Type B pancreatic cell (in vitro differentiated cells): ENCODE results near the gene RNF13. TPM values are rescaled to one million over a fixed set of nuclear protein-coding genes. Genes with fewer than 3 reads are reported as not detected.

ENCODE experiments used
- DNase-seq: peaks from one replicate; pipeline ENCODE4 v3.0.0; 2021; ENCODE audit warnings: mixed read lengths; ENCODE audit not compliant: unreplicated experiment; ENCODE audit errors: extremely low spot score
- H3K27ac Mint-ChIP-seq: 2 replicates; pipeline ENCODE4 v1.8.0; 2021; ENCODE audit warnings: mild to moderate bottlenecking, mixed read lengths
- H3K27me3 Mint-ChIP-seq: 2 replicates; pipeline ENCODE4 v1.8.0; 2021; ENCODE audit warnings: mixed read lengths
- H3K36me3 Mint-ChIP-seq: 2 replicates; pipeline ENCODE4 v1.8.0; 2021; ENCODE audit warnings: mixed read lengths
- H3K4me1 Mint-ChIP-seq: one replicate; pipeline ENCODE4 v1.8.0; 2021; ENCODE audit warnings: mixed read lengths; ENCODE audit not compliant: unreplicated experiment
- H3K4me3 Mint-ChIP-seq: 2 replicates; pipeline ENCODE4 v1.8.0; 2021; ENCODE audit warnings: mild to moderate bottlenecking, mixed read lengths
- H3K9me3 Mint-ChIP-seq: 2 replicates; pipeline ENCODE4 v1.8.0; 2021; ENCODE audit warnings: mixed read lengths
- long read RNA-seq: library from polyadenylated mRNA; unstranded; transcript quantifications from one replicate; pipeline ENCODE4 v2.0.0, GENCODE V29; 2020
- total RNA-seq: library from RNA; stranded (reverse); gene quantifications from 2 replicates; pipeline ENCODE4 v1.2.1, GENCODE V29; 2021; ENCODE audit warnings: low replicate concordance
- TF ChIP-seq, protein P1 (sequence below): fragments of 200-600 bp; sonication (generic); conservative IDR thresholded peaks from 2 replicates; pipeline ENCODE4 v1.5.0; 2021; ENCODE audit warnings: antibody characterized with exemption, mild to moderate bottlenecking

The RNF13 gene, protein sequence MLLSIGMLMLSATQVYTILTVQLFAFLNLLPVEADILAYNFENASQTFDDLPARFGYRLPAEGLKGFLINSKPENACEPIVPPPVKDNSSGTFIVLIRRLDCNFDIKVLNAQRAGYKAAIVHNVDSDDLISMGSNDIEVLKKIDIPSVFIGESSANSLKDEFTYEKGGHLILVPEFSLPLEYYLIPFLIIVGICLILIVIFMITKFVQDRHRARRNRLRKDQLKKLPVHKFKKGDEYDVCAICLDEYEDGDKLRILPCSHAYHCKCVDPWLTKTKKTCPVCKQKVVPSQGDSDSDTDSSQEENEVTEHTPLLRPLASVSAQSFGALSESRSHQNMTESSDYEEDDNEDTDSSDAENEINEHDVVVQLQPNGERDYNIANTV
- total RNA-seq, result 40.6 and 57.8 TPM in 2 replicates
- long read RNA-seq, transcript RNF13-203 (10 exons, 2,843 nt), result major isoform, 109 of 156 reads
- long read RNA-seq, transcript RNF13-212 (10 exons, 1,027 nt), result minor isoform, 14 of 156 reads
- long read RNA-seq, transcript RNF13-208 (9 exons, 767 nt), result minor isoform, 5 of 156 reads
- long read RNA-seq, transcript RNF13-201 (11 exons, 2,866 nt), result minor isoform, 6 of 156 reads
- long read RNA-seq, partial matches to known transcripts, result 2 of 156 reads
- long read RNA-seq, other reads (novel, unspliced or antisense), result 18 of 156 reads

DNA sequence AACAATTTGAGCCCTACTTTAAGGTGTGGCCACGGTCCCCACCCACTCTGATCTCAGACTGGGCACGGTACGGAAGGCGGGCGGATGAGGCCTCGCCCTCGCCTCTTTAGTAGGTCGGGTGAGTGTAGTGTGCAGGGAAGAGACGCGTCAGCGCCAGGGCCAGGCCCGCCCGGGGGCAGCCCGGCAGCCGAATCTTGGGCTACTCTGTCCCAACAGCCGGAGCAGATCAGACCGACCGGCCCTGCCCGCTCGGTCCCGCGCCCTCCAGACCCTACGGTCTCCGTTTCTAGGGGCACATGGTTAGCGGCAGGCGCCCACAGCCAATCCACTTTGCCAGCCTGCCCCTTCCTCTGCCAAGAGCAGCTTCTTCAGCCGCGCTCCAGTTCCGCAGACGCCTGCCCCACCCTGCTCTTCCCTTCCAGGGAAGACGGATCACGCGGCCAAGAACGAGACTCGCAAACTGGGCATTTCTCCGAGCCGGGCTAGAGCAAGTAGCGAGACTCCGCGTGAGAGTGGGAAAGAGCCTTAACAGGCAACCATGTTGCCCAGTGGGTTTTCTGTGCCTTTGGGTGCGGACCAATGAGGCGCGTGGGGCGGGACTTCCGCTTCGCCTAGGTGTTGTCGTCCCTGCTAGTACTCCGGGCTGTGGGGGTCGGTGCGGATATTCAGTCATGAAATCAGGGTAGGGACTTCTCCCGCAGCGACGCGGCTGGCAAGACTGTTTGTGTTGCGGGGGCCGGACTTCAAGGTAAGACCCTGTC lies at the start of gene RNF13:
RNF13 (plus strand) TSS at position 610 of the 761 bp plus-strand sequence. CDS start 32,812 bp downstream, outside the sequence.
- H3K27me3 Mint-ChIP-seq, result peaks cover 3% of the 10 kb centered on the region
- DNase-seq, result peak; percentile 91
- peak within 1 kb of the TSS; percentile 98 for H3K4me3 Mint-ChIP-seq
- peaks cover 39% of the 10 kb centered on the region for H3K4me1 Mint-ChIP-seq
- peaks cover 4% of the 10 kb centered on the region for H3K36me3 Mint-ChIP-seq
- TF ChIP-seq, protein P1, sequence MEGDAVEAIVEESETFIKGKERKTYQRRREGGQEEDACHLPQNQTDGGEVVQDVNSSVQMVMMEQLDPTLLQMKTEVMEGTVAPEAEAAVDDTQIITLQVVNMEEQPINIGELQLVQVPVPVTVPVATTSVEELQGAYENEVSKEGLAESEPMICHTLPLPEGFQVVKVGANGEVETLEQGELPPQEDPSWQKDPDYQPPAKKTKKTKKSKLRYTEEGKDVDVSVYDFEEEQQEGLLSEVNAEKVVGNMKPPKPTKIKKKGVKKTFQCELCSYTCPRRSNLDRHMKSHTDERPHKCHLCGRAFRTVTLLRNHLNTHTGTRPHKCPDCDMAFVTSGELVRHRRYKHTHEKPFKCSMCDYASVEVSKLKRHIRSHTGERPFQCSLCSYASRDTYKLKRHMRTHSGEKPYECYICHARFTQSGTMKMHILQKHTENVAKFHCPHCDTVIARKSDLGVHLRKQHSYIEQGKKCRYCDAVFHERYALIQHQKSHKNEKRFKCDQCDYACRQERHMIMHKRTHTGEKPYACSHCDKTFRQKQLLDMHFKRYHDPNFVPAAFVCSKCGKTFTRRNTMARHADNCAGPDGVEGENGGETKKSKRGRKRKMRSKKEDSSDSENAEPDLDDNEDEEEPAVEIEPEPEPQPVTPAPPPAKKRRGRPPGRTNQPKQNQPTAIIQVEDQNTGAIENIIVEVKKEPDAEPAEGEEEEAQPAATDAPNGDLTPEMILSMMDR, result no peak
- peak within 1 kb of the TSS; percentile 99 for H3K27ac Mint-ChIP-seq
- H3K9me3 Mint-ChIP-seq, result no peaks in the 10 kb centered on the region

DNA sequence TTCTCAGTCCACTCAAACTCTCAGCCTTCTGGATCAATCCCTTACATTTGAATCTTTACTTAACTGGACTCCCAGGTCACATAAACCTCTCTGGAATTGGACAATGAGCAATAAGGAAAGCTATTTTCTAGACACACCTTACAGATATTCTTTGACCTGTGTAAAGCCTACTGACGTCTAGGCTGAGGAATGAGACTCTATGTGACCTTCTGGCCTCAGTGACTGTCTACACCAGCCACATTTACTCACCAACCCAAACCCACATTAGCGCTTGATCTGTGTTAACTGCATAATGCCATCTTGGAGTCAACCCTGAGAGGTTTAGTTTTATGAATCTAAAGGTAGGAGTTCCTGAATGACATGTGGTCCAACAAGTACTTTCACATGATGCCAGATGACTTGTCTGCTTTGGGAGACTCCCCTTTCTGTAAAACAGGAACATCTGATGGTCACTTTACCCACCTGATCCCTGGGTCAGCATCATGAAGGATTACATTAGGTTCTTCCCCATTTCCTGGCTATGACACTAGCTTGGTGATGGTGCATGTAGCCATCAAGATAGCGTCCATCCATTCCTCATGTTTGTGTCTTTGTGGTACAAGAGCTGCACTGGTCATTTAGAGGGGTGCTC lies 49.3 kb upstream of the RNF13 start:
- H3K4me1 Mint-ChIP-seq, result no peaks in the 10 kb centered on the region
- DNase-seq, result no peak
- no peak overlapping the region for H3K4me3 Mint-ChIP-seq
- no peak overlapping the region for H3K27ac Mint-ChIP-seq
- H3K36me3 Mint-ChIP-seq, result no peaks in the 10 kb centered on the region
- H3K9me3 Mint-ChIP-seq, result no peaks in the 10 kb centered on the region
- TF ChIP-seq, protein P1, result no peak
- H3K27me3 Mint-ChIP-seq, result peaks cover 26% of the 10 kb centered on the region

DNA sequence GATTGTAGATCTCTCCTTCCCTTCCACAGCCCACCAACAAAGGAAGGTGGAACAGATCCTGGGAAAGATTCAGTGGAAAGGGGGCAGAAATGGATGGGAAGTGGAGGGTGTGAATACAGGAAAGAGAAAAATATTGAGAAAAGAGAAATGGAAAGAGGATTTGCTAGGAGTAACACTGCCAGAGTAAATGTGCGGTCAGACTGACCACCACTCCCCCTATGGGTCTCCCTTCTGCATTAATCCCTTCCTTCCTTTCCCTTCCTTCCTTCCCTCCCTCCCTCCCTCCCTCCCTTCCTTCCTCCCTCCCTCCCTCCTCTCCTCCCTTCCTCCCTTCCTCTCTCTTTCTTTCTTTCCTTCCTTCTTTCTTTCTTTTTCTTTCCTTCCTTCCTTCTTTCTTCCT lies 48.7 kb upstream of the RNF13 start:
- H3K27me3 Mint-ChIP-seq, result peaks cover 25% of the 10 kb centered on the region
- no peak overlapping the region for H3K4me3 Mint-ChIP-seq
- H3K27ac Mint-ChIP-seq, result no peak overlapping the region
- no peak for DNase-seq
- H3K4me1 Mint-ChIP-seq, result no peaks in the 10 kb centered on the region
- H3K9me3 Mint-ChIP-seq, result no peaks in the 10 kb centered on the region
- TF ChIP-seq, protein P1, result no peak
- no peaks in the 10 kb centered on the region for H3K36me3 Mint-ChIP-seq

DNA sequence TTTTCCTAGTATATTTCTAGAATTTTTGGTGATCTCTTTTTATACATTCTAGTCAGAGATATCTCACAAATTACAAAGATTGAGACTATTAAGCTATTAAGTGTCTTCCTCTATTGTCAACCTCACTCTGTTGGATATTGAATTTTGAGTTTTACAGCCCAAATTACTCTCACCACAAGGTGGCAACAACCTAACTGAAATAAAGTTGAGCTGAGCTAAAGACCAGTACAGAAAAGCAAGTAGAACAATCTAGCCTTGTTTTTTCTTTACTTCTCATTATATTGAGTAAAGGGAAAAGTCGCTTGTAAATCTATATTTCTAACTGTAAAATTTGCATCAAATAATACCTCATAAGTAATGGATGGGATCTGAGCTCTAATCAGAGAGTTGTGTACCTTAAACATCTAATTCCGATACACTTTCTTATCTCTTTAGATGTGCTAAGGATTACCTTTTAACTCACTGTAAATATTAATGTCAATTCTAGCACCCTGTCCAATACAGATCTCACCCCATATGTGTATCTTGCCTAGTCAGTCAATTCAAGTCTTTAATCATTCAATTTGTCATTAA lies 47.2 kb upstream of the RNF13 start:
- Mint-ChIP-seq H3K27ac (no peak overlapping the region), H3K4me3 (no peak overlapping the region), H3K4me1 (no peaks in the 10 kb centered on the region), H3K36me3 (no peaks in the 10 kb centered on the region), H3K27me3 (peaks cover 19% of the 10 kb centered on the region), H3K9me3 (no peaks in the 10 kb centered on the region)
- DNase-seq, result no peak
- TF ChIP-seq, protein P1, result peak; percentile 75

DNA sequence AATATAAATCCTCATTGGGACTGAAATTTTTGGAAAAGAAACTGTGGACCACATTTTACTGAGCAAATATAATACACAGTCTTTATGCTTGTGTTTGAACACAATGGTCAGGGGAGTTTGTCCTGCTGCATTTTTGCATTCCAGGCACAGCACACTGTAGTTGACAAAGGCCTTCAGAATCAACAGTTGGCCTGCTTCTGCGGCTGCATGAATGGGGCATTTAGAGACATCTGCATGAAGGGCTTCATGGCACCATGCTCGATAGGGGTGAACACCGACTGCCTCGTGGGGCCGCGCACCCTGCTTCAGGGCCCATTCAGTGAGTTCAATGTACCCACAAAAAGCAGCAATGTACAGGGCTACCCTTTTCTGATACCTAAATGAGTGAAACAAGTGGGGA lies 45.3 kb upstream of the RNF13 start:
- DNase-seq, result no peak
- H3K9me3 Mint-ChIP-seq, result no peaks in the 10 kb centered on the region
- H3K27me3 Mint-ChIP-seq, result peaks cover 21% of the 10 kb centered on the region
- TF ChIP-seq, protein P1, result no peak
- no peaks in the 10 kb centered on the region for H3K4me1 Mint-ChIP-seq
- no peak overlapping the region for H3K4me3 Mint-ChIP-seq
- no peak overlapping the region for H3K27ac Mint-ChIP-seq
- no peaks in the 10 kb centered on the region for H3K36me3 Mint-ChIP-seq
